ENCODE data around the gene IL1RAPL1.

IL1RAPL1 gene

DNA sequence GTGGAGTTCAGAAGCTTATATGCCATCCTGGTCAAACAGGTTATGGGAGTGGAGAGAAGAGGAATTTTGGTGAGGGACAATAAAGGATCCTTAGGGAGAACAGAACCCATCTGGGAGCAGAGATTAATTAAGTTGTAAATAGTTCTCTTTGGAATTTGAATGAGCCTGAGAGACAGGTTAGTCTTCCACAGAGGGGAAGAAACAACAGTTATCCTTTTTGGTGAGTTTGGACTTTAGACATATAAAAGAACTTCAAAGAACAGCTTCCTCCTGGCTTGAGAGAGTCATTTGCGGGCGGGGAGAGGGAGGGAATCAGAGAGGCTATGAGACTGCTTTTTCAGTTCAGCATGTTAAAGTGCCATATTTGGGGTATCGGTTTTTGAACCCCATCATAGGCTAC lies 834.8 kb downstream of the IL1RAPL1 start:
- no peak for DNase-seq (ENCODE audit: low read depth)
- H3K4me3 ChIP-seq (ENCODE audit: low read depth, low read length), result no peak overlapping the region
- TF ChIP-seq, protein P1, sequence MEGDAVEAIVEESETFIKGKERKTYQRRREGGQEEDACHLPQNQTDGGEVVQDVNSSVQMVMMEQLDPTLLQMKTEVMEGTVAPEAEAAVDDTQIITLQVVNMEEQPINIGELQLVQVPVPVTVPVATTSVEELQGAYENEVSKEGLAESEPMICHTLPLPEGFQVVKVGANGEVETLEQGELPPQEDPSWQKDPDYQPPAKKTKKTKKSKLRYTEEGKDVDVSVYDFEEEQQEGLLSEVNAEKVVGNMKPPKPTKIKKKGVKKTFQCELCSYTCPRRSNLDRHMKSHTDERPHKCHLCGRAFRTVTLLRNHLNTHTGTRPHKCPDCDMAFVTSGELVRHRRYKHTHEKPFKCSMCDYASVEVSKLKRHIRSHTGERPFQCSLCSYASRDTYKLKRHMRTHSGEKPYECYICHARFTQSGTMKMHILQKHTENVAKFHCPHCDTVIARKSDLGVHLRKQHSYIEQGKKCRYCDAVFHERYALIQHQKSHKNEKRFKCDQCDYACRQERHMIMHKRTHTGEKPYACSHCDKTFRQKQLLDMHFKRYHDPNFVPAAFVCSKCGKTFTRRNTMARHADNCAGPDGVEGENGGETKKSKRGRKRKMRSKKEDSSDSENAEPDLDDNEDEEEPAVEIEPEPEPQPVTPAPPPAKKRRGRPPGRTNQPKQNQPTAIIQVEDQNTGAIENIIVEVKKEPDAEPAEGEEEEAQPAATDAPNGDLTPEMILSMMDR (IDR thresholded peaks at IDR 0.05; ENCODE audit: low read depth, low read length, missing control alignments), result no peak
- in situ Hi-C loops (cut with HindIII; ENCODE audit: low sequenced_read_pairs), result no loop called here

DNA sequence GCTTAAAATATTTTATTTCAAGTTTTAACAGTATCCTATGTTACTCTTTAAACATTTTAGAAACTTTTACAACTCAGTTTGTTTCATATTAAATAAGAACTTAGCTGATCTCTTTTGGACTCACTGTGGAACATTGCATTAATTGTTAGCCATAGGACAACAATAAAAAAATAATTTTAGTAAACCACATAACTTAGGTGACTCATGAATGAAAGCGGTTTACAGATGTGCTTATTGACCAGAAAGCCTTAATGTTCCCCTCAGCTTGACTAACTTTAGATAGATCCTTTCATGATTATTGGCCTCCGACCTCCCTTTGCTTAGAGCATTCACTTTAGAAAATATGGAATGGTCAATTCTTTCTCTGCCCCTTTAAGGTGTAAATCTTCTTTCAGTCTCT lies 844.6 kb downstream of the IL1RAPL1 start:
- TF ChIP-seq, protein P1 (IDR thresholded peaks at IDR 0.05; ENCODE audit: low read depth, low read length, missing control alignments), result no peak
- in situ Hi-C loops (cut with HindIII; ENCODE audit: low sequenced_read_pairs), result no loop called here
- no peak for DNase-seq (ENCODE audit: low read depth)
- H3K4me3 ChIP-seq (ENCODE audit: low read depth, low read length), result no peak overlapping the region

DNA sequence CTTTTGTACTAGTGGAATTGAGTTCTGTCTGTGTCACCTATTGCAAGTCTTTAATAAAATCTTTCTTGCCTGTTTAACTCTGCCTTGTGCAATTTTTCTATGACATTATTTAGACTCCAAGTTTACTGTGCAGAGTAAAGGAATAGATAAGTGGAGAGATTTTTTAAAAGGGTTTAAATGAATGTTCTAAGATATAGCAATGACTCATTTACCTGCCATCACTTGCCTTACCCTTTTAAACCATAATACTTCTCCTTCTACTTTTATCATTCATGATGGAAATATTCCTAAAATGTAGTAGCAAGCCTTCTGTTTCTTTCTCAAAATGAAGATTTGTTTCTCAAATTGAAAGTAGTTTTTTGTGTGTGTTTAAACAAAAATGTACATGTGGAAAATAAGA lies 845.3 kb downstream of the IL1RAPL1 start:
- TF ChIP-seq, protein P1 (IDR thresholded peaks at IDR 0.05; ENCODE audit: low read depth, low read length, missing control alignments), result no peak
- no peak for DNase-seq (ENCODE audit: low read depth)
- in situ Hi-C loops (cut with HindIII; ENCODE audit: low sequenced_read_pairs), result no loop called here
- no peak overlapping the region for H3K4me3 ChIP-seq (ENCODE audit: low read depth, low read length)

DNA sequence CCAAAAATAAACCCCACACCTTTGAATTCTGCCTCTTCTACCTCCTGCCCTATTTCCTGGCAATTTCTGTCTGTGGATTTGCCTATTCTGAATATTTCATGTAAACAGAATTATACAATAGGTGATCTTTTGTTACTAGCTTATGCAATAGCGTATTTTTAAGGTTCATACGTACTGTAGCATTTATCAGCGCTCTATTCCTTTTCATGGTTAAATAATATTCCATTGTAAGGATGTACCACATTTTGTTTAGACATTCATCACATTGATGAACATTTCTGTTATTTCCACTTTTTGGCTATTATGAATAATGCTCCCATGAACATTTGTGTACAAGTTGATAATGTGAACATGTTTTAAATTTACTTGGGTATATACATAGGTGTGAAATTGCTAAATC lies 847.7 kb downstream of the IL1RAPL1 start:
- no peak overlapping the region for H3K4me3 ChIP-seq (ENCODE audit: low read depth, low read length)
- in situ Hi-C loops (cut with HindIII; ENCODE audit: low sequenced_read_pairs), result no loop called here
- no peak for DNase-seq (ENCODE audit: low read depth)
- TF ChIP-seq, protein P1 (IDR thresholded peaks at IDR 0.05; ENCODE audit: low read depth, low read length, missing control alignments), result no peak

DNA sequence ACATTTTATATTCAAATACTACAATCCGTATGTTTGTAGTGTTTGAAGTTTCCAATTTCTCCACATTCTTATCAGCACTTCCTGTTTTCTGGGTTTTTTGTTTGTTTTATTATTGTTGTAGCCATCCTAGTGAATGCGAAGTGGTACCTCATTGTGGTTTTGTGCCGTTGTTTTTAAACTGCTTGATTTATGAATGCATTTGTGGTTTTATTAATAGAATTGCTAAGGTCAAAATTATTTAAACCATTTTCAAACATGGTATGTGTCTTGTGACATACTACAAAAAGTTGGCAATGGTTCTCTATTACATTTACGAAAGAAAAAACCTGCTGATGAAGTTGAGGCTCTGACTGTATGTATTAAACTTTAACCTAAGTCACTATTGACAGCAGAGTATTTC lies 848.1 kb downstream of the IL1RAPL1 start:
- no peak overlapping the region for H3K4me3 ChIP-seq (ENCODE audit: low read depth, low read length)
- in situ Hi-C loops (cut with HindIII; ENCODE audit: low sequenced_read_pairs), result no loop called here
- no peak for DNase-seq (ENCODE audit: low read depth)
- TF ChIP-seq, protein P1 (IDR thresholded peaks at IDR 0.05; ENCODE audit: low read depth, low read length, missing control alignments), result no peak

DNA sequence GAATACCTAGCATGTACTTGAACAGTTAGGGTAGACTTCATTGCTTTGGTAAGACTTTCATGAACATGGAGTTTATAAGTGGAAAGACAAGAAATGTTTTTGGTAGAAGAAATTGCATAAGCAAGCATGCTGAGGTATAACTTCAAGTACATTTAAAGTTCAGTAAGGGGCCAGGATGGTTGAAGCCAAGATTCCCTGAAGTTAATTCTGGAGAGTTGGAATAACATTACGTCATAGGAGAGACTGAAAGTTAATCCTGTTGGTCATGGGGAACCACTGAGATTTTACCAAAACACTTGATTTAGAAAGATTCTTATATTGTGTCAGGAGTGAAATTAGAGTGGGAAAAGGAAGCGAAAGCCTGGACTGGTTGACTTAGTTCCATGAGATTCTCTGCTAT lies 860.6 kb downstream of the IL1RAPL1 start:
- in situ Hi-C loops (cut with HindIII; ENCODE audit: low sequenced_read_pairs), result no loop called here
- no peak overlapping the region for H3K4me3 ChIP-seq (ENCODE audit: low read depth, low read length)
- TF ChIP-seq, protein P1 (IDR thresholded peaks at IDR 0.05; ENCODE audit: low read depth, low read length, missing control alignments), result no peak
- no peak for DNase-seq (ENCODE audit: low read depth)

DNA sequence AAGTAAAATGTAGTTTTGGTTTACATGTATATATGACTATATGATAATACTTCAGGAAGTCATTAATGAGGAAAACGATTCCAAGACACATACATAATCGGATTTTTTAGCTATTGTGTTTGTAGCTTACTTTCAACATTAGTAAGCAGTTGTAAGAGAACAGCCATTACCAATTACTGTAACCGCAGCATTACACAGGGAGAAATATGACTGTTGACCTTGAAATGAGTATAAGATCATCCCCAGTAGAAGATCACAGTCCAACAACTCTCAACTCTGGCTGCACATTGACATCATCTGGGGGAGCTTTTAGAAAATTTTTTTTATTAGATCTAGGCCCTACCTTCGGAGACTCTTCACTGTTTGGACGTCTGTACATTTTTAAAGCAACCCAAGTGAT lies 866.1 kb downstream of the IL1RAPL1 start:
- DNase-seq (ENCODE audit: low read depth), result no peak
- TF ChIP-seq, protein P1 (IDR thresholded peaks at IDR 0.05; ENCODE audit: low read depth, low read length, missing control alignments), result no peak
- H3K4me3 ChIP-seq (ENCODE audit: low read depth, low read length), result no peak overlapping the region
- in situ Hi-C loops (cut with HindIII; ENCODE audit: low sequenced_read_pairs), result no loop called here
